PFSK-1 (cell line): ENCODE data around the gene INSIG1.

Experiments
- FOXP2 ChIP-seq: optimal IDR thresholded peaks from 2 replicates; pipeline ENCODE3; 2011; ENCODE audit warnings: borderline replicate concordance, control low read depth, inconsistent platforms; ENCODE audit not compliant: insufficient read depth; ENCODE audit errors: extremely low read length, extremely low read depth
- POLR2AphosphoS5 ChIP-seq: IDR thresholded peaks from 2 replicates; pipeline ENCODE4 v1.6.1; 2012; ENCODE audit warnings: low read depth, mild to moderate bottlenecking, control low read depth, low read length, moderate library complexity
- REST ChIP-seq, 2 experiments: IDR thresholded peaks; 2 replicates each; pipeline versions ENCODE4 v1.6.1 to v1.8.0; 2011 to 2012; ENCODE audit warnings: low read depth in 2 of 2, low read length in 2 of 2, control low read depth in 1 of 2, inconsistent platforms in 1 of 2, mild to moderate bottlenecking in 1 of 2, moderate library complexity in 1 of 2; ENCODE audit not compliant: insufficient read depth in 1 of 2
- TAF1 ChIP-seq: IDR thresholded peaks from 2 replicates; pipeline ENCODE4 v1.6.1; 2012; ENCODE audit warnings: low read length, control low read depth, borderline replicate concordance; ENCODE audit not compliant: insufficient read depth

DNA sequence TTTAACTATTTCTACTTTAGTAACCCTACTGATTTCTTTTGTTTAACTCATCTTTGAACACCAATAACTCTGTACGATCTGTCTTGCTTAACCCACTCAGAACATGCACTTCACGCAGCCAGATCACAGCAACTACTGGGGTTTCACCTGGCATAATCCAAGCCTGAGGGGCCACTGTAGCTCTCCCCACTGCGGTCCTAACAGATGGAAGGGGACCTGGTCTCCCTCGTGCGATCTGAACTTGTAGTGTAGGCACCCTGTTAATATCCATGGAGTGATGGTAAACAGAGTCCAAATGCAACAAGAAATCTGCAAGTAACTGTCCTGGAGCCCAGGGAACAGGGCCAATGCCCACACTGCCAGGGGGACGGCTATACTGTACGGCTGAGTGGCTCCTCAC lies 45.5 kb downstream of the INSIG1 start:
- TF ChIP-seq TAF1 = no peak
- no peak for TF ChIP-seq POLR2AphosphoS5
- TF ChIP-seq FOXP2 = no peak
- TF ChIP-seq REST (IDR thresholded peaks at IDR 0.05; ENCODE audit: insufficient read depth in 1 of 2, low read depth in 2 of 2, low read length in 2 of 2) = no peak
